Dedifferentiated amniotic fluid mesenchymal stem cell (primary cell): ENCODE results near the gene ANK2.

Source experiments
- DNase-seq: peaks from one replicate; pipeline ENCODE4 v3.0.0-alpha.2; 2016; ENCODE audit errors: extremely low spot score

ANK2 gene

DNA sequence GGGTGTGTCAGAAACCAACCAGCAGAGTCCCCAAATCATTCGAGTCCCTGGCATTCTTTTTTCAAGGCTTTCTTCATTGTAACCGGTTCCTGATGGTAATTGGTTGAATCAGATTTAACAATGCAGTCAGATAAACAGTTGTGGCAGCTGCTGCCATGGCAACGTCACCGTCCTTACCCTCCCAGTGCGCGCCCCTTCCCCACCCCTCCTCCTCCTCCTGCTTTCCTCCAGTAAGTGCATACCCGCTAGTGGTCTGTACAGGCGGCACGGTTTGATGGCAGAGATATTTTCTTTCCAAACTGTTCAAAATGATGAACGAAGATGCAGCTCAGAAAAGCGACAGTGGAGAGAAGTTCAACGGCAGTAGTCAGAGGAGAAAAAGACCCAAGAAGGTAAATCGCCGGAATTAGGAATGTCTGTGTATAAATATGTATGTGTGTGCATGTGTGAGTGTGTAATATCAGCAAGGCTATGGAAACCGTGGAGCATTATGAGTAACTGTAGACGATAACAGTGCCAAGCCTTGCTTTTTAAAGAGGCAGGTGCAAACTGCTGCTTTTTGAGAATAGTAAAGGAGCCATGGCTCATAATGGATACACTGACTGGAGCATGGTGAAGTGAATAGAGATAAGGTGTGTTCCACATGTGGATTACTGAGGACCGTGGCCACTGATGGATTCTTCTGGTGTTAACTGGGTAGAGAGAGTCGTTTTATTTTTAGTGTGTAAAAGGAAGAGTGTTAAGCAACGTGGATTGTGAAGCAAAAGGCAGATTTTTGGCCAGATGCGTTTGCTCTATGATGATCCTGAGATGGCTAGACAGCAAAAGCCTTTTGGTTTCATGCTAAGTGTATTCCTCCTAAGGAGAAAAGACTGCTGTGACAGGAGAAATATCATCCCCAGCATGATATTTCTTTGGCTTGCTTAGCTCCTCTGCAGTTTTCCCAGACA is at the start of gene ANK2:
ANK2 (plus strand) TSS at position 233 of the 950 bp plus-strand sequence; CDS start at position 309, 76 bp downstream.
- DNase-seq: no peak

DNA sequence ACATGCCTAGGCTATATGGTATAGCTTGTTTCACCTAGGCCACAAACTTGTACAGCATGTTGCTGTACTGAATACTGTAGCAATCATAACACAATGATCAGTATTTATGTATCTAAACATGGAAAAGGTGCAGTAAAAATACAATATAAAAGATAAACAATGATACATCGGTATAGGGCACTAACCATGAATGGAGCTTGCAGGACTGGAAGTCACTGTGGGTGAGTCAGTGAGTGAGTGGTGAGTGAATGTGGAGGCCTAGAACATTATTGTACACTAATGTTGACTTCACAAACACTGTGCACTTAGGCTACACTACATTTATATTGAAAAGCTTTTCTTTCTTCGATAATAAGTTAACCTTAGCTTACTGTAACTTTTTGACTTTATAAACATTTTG is 45.6 kb upstream of the ANK2 start:
- DNase-seq: no peak

DNA sequence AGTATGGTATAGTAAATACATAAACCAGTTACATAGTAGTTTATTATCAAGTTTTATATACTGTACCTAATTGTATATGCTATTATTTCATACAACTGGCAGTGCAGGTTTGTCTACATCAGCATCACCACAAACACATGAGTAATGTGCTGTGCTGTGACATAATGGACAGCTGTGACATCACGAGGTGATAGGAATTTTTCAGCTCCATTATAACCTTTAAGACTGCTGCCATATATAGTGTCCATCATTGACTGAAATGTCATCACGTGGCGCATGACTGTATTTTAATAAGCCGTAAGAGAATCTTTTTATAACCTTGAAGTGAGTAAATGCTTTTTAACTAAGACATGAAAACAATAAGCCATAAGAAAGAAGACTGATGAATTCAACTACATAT is 44.8 kb upstream of the ANK2 start:
- no peak for DNase-seq

DNA sequence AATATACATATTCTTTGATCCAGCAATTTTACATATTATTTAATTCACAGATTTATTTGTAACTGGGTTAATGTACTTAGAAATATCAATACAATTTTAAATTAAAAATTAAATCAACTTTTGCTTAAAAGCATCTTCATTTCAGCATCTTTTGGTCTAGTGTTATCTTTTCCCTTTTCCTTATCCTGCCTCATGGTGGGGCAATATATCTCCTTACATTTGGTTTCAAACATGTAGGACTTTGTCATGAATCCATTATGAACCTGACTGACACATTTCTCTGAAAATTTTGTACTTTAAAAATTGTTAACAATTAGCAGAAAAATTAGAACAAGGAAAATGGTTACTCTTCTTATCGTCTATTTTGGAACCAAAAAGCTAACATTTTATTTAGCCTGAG is 42.8 kb upstream of the ANK2 start:
- no peak for DNase-seq

DNA sequence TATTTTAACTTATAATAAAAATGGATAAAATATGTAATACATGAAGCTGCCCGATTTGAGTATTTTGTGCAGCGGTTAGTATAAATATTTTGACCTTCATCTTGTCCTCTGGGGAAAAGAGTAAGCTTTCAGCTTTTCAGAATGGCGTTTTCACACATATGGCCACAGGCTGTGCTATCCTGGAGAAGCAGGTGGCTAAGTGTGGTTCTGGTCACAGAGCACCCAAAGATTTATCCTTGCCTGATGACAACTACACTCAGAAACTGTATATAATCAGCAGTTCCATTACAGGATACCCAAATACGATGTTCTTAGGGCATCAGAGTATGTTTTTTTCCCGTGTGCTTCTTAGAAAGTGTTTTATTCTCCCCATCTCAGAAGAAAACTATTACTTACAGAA is 42.3 kb upstream of the ANK2 start:
- DNase-seq: no peak

DNA sequence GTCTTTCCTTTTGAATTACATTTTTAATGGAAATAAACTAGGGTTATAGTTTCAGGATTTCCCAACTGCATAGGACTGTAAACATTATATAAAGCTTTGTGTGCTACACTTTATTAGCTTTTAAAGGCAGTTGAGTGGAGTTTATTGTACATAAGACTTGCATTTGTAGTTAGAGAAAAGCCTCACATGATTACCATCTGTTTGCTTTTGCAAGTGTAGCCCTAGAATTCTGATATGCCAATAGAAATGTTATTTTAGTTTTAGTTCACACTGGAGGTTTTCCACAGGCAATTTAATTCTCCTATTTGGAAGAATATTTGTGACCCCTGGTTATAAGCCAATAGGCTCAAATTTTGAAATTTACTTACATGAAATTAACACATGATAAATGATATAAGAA is 41.3 kb upstream of the ANK2 start:
- DNase-seq: no peak

DNA sequence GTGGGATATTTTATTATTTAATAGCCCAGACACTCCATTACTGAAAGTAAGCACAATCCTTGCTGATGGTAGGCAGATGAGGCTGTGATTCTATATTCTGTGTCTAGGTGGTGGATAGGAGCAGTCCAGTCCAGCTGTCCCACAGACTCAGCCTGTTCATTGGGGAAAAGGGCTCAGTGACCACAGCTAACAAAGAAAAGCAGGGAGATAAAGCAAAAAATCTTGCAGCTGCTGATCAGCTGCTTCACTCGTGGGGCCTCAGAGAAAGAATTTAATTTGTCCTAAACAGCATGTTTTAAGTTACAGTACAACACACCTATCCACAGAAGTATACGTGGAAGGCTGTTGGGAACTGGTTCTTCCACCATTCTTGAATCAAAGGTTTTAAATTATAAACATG is 40.7 kb upstream of the ANK2 start:
- DNase-seq: no peak

DNA sequence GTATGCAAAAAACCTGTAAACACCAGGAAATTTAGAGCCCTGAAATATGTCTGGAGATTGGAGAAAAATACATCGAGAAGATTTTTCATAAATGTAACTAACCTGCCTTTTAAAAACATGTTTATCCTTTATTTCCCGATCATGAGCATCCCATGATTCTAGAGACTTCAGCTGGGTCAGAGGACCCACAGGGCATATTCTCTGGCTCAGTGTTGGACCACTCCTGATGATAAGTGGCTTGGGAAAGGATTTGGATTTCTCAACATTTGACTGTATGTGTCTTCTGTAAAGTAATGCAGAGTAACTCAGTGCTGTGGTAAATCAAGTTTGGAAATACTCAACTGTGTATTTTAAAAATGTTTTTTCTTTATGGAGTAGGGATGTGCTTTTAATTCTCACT is 40.0 kb upstream of the ANK2 start:
- no peak for DNase-seq

DNA sequence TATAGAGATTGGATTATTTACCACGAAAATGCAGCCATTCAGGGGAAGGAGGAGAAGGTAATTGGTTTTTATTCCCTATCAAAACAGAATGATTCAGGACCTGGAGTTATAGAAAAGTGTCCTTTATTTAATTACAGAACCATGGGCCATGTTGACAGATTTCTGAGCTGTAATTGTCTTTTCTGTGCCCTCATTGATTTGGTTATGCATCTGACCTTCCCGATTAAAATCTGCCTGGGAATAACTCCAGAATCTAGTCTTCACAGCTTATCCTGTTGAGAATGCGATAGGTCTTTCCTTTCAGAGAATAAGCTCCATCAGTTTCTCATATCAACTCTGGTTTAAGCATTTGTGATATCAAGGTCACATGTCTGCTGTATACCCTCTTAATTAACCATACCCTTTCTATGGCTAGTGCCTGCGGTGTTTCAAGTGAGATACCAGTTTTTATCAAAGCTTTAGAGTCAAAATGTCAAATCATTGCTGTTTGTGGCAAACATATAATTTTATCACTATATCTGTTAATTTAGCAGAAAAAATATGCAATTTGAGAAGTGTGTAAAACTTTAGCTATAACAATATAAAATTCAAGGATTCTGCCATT is 37.2 kb upstream of the ANK2 start:
- no peak for DNase-seq

DNA sequence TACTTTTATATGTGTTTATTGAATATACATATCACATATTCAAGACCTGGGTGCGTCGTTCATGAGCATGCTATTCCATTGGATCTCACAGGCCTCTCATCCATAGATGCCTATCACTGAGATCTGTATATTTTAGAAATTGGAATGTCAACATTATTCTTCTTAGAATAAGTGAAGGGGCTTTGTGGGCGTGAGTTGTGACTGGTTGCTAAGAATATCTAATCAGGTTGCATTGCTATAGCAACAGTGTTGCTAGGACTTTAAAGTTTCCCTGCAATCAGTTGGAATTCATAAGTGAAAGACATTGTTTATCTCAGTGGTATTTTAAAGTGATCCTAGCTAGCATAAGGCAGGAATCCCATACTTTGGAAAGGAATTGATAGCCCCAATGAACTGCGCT is 36.7 kb upstream of the ANK2 start:
- DNase-seq: peak; percentile 25

DNA sequence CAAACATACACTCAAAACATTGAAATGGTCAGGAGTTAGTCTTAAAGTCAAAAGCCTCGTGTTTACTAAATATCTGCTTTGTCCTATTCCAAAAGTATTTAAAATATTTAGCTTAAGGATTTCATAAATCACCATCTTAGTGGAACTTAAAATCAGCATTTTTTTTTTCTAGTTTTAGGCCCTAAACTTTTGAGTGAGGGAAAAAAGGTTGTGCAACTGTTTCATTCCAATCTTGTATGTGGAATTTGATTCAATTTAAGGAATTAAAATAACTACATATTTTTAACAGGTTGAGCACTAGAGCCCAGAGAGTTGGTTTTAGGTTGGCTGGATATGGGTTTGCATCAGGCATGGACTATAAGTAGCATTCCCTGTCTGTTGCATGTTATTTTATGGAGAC is 35.7 kb upstream of the ANK2 start:
- DNase-seq: peak; percentile 66

DNA sequence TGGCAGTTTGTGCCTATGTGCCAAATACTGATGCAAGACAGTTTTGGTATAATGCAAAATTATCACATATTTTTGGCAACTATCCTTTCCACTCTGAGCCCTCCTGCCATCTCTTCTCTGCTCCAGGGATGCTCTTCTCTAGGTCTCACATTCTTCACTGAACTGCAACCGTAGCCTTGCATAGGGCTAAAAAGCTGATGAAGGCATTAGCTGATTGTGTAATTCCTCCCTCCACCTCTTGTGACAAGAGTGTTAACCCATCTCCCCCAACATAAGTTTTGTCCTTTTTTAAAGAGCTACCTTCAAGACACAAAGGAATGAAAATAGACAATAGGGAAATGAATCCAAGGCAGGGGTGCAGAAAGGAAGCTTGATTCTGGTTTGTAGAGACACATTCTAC is 33.1 kb upstream of the ANK2 start:
- DNase-seq: no peak

DNA sequence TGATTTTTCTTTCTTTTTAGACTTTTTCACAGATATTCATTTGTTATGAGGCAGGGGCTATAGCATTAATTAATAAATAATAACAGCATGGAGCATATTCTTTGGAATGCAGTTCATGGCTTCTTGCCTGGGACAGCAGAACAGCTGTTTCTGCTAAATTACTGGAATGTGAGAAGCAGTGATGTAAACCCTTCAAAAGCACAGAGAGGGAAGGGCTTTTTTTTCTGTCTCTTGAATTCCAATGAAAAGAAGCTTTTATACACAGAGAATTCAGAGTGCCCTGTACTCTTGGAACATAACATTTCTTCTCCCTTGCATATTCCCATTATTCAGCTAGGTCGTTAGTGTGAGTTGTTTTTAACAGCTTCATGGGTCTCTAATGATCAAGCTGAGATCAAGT is 28.5 kb upstream of the ANK2 start:
- peak; percentile 52 for DNase-seq

DNA sequence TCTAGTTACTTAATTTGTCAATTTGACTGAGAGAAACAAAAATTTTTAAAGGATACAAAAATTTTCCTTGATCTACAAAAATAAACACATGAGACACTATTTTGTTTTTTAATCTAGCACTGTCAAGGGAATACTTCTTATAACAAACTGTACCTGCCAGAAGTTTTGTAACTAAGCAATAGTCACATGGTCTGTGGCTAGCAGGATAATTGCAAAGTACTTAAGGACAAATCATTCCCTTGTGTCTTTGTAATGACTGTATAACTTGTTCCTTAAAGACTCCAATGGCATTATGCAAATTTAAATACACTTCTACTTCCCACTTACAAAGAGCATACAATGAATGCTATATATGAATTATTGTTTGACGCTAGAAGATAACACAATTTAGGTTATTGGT is 25.1 kb upstream of the ANK2 start:
- DNase-seq: no peak

DNA sequence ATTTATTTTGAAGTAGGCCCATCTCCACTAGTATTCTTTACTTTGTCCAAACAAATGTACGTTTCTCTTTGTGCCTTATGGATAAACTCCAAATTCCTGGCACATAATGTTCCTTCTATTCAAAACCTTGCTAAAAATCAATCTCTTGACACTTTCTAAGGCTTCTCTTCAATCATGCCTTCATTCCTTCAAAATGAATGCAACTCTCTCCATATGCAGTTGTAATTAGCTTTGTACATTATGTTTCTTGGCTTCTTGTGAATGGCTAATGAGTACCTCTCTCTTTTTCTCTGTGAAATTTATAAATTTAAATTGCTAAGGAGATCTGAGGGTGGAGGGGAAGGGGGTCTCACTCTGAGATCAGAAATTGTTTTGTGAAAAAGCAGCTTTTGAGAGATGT is 24.0 kb upstream of the ANK2 start:
- DNase-seq: no peak

DNA sequence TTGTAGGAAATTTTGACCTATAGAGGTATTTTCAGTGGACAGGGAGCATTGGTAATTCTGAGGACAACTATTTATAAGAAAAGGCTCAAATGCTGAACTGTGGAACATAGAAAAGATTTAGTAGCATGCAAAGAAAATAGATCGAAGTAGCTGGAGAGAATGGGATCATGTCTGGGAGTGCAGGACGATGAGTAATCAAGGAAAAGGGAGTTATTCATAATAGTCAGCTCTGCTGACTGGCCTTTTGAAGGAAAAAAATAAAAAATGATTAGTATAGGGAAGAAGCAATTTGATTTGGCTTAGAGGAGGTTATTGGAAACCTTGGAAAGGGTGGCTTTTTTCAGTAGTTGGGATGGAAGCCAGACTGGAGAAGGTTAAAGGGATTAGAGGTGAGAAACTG is 22.9 kb upstream of the ANK2 start:
- DNase-seq: peak; percentile 42

DNA sequence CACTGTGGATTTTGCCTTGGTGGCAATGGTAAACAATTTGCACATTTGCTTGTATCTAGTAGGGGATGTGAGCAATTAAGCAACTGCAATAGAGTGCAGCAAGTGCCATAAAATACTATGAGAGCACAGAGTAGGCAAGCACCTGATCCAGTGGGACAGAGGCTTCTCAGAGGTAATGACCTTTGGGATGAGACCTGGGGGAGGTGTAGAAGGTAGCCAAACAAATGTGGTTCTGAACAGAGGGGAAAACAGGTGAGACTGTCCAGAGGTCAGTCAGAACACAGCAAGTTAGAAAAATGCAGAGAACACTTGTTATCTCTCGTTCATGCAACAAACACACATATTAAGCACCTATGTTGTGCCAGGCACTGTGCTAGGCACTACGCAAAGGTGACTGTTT is 21.4 kb upstream of the ANK2 start:
- DNase-seq: no peak

DNA sequence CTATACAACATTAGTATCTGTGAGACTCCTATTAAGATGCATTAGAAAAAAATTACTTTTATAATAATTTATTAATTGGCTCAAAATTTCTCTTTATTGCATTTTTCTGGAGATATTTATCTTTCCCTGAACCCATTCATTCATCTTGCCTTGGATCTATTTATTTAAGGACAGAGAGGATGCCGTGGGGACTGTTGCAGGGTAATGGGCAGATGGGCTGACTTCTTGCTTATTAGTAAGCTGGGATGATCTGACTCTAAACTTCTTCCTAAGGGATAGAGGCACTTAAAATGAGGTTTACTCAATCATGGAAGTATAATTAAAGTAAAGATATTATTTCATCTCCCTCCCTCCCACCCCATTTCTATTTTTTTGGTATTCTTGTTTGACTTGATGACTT is 18.2 kb upstream of the ANK2 start:
- DNase-seq: no peak

DNA sequence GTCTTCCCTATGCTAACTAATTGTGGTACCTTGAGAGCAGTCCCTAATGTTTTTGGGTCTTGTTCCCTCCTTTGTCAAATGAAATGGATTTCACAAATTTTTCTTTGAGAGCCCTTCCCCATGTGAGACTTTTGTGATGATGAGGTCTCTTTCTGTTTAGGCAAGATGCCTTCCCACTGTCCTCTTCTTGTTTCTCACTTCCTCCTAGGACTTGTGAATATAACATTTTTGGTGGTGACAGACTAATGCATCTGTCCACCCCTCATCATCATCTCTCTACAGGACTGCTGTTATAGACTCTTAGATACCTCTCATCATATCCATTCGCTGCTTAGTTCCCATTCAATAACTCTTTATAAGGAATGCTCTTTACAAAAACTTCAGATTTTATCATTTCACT is 8.7 kb upstream of the ANK2 start:
- DNase-seq: no peak

DNA sequence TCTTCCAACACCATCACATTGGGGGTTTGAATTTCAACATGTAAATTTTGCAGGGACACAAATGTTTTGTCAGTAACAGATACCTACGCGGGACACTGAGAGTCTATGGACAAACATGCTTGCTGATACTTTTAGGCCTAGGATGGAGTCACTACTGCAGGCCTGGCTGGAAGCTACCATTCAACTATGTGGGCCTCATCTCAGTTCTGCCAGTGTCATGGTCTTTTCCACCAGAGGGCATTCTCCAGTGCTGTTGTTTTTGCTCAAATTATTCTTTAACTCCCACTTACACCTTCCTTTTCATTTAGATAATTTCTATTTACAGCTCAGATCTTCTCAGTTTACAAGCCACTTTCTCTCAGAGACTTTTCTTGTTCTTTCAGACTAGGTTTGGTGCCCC is 7.0 kb upstream of the ANK2 start:
- DNase-seq: no peak

DNA sequence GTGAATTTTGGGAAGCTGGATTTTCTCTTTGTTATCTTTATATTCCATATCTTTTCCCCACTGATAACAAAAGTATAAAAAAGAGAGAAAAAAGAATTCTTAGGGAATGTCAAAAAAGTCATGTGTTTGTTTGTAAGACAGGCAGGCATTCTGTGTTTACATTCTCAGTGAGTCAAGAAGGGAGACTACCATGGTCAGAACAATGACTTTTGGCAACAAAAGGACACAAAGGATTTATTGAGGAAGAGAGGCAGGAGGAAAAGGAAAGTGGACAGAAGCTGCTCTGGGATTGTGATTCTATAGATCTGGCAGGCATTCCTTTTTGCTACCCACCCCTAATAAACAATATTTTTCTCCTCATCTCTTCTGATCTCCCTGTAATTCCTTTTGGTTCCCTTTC is 5.9 kb upstream of the ANK2 start:
- DNase-seq: no peak

DNA sequence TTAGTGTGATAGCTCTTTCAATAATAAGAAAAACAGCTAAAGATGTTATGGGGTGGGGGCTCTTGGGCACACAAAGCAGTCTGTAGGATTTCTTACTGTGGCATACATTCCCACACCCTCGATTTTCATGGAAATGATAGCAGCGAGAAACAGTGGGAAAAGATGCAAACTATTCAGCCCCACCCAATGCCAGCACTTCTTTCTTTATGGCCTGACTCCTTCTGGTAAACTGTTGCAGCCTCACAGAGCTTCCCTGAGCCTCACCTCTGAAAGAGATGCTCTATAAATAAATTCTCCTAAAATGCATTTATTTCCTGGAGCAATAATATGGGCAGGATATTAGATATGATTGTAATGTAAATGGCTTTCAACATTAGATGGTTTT is 910 bp downstream of the ANK2 start:
- no peak for DNase-seq

DNA sequence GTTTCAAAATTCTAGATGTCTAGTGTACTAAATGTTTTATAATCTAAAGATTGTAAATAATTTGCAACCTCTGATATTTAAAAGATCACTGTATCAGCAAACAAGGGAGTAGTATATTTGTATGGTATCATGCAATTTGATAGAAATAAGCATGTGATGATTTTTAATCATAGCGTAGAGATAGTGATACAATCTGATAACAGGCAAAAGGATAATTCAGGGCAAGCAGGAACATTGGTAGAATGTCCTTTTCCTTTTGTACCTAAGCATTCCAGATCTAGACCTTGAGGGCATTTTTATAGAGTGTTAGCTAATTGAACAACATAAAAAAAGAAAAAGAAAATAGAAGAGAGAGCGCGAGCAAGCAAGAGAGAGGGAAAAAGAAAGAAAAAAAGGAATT is 1.4 kb downstream of the ANK2 start:
- DNase-seq: no peak

DNA sequence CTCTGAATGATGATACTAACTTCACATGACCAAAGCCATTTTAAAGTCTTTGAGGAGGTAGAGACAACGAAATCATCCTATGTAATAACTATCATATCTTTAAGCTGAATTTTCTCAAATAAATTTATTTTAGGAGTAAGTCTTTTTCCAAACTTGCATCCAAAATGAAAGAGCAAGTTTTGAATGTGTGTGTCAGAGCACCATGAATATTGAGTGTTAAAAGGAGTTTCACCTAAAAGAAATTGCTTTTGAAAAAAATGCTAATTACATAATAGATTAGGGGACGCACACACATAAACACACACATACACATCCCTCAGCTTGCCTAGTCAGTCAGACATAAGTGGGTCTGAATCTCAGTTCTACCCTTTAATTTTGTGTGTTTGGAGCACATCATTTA is 1.9 kb downstream of the ANK2 start:
- no peak for DNase-seq
